ENCODE results near the gene GGTLC3.
"Not testable (repeated sequence)": the region's sequence is repeated elsewhere in the genome, so short reads cannot be mapped to it uniquely, and the experiment has no call there.

Gene GGTLC3

GRCh38 chr22:18513454-18513853 is 4.5 kb downstream of the GGTLC3 start:
- not testable (repeated sequence) for DNase-seq (ENCODE audit: low read depth)

GRCh38 chr22:18512378-18512777 is 5.6 kb downstream of the GGTLC3 start:
- DNase-seq (ENCODE audit: low read depth): not testable (repeated sequence)

- not testable (repeated sequence) for DNase-seq (ENCODE audit: low read depth)
These were observed 6.6 kb downstream of the GGTLC3 start for GRCh38 chr22:18511327-18511726.

- not testable (repeated sequence) for DNase-seq (ENCODE audit: low read depth)
These were observed 21.7 kb downstream of the GGTLC3 start for GRCh38 chr22:18496227-18496626.

Data from ELR (cell line).